ENCODE measurements around the gene OXNAD1.

DNA sequence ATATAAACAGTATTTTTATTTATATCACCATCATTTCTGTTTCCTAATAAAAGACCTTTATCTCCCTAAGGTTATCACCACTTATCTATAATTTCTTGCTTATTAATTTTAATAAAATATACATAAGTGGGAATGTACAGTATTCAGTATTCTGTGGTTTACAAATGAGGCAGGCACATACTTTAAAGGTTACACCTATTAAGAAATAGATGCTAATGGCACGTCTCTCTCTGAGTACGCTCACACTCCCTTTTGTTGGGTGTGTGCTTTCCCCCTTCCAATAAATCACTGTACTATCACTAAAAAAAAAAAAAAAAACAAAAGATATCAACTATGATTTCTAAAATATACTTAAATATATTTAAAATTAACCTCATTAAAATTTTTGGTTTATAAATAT lies 8.9 kb downstream of the OXNAD1 start:
- no peak for TF ChIP-seq CTCF (IDR thresholded peaks at IDR 0.05)
- no peak for TF ChIP-seq POLR2A (IDR thresholded peaks at IDR 0.05)
